ENCODE data around the gene PRC1. TPM values are rescaled to one million over a fixed set of nuclear protein-coding genes. Genes with fewer than 3 reads are reported as not detected.
A peak's percentile ranks its signal among the peaks of the same experiment; 100 is the strongest.

Gene PRC1
- total and polyA plus RNA-seq, 10 donors, result 6.0 to 40.0 (median 11.7) TPM

GRCh38 chr15:90934256-90934948 is 59.9 kb downstream of the PRC1 start:
- 0 to 3% (median 1%) methylated on average over 14 to 19 of the region's 19 CpGs for WGBS, 5 donors
- peaks cover 0 to 31% (median 17%) of the 10 kb centered on the region in 6 donors for H3K36me3 ChIP-seq
- no peaks in the 10 kb centered on the region for H3K27me3 ChIP-seq (replicated peaks in 1 of 7)
- H3K9me3 ChIP-seq, result no peaks in the 10 kb centered on the region
- H3K4me3 ChIP-seq, result peak overlapping the region; percentile 63 to 86 (median 70)
- peak overlapping the region; percentile 22 to 99 (median 87) for H3K27ac ChIP-seq
- TF ChIP-seq POLR2AphosphoS5 (IDR thresholded peaks at IDR 0.05), result peak in 2 of 3 donors; percentile 5 to 33
- no peak for TF ChIP-seq POLR2A (IDR thresholded peaks at IDR 0.05)
- TF ChIP-seq, protein P1, sequence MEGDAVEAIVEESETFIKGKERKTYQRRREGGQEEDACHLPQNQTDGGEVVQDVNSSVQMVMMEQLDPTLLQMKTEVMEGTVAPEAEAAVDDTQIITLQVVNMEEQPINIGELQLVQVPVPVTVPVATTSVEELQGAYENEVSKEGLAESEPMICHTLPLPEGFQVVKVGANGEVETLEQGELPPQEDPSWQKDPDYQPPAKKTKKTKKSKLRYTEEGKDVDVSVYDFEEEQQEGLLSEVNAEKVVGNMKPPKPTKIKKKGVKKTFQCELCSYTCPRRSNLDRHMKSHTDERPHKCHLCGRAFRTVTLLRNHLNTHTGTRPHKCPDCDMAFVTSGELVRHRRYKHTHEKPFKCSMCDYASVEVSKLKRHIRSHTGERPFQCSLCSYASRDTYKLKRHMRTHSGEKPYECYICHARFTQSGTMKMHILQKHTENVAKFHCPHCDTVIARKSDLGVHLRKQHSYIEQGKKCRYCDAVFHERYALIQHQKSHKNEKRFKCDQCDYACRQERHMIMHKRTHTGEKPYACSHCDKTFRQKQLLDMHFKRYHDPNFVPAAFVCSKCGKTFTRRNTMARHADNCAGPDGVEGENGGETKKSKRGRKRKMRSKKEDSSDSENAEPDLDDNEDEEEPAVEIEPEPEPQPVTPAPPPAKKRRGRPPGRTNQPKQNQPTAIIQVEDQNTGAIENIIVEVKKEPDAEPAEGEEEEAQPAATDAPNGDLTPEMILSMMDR (IDR thresholded peaks at IDR 0.05 in 8 of 11, conservative IDR thresholded peaks at IDR 0.05 in 3 of 11), result peak; percentile 81 to 97 (median 95)
- intact Hi-C loops (cut with DNase I; ENCODE audit: low total_unique reads), result no loop called here
- peaks cover 43 to 81% (median 67%) of the 10 kb centered on the region in 6 donors for H3K4me1 ChIP-seq
- peak; percentile 95 for DNase-seq

DNA sequence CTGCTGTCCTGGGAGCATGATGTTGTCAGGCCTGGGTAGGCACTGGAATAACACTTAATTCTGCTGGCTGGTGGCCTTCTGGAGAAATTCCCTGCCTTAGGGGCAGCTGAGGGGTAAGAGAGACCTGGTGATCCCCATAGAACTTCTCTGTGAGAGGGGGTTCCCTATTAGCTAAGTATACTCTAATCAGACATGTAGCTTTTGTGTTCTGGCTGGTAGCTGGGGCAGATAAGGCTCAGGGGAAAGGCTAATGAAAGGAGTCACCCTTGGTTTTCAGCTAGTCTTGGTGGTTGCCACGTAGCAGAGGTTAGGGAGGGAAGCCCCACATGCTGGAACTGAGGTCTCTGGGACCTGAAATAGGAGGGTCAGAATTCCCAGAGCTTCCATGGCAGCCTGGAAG is 61.0 kb downstream of the PRC1 start:
- intact Hi-C loops (cut with DNase I; ENCODE audit: low total_unique reads), result no loop called here
- Histone ChIP-seq H3K36me3 (peaks cover 0 to 20% (median 7%) of the 10 kb centered on the region in 6 donors), H3K4me1 (peaks cover 43 to 92% (median 78%) of the 10 kb centered on the region in 6 donors), H3K4me3 (no peak overlapping the region), H3K27ac (peak overlapping the region in 2 of 8 donors; percentile 97 to 99), H3K9me3 (no peaks in the 10 kb centered on the region), H3K27me3 (replicated peaks in 1 of 7) (no peaks in the 10 kb centered on the region)
- DNase-seq, result no peak
- TF ChIP-seq POLR2AphosphoS5 (IDR thresholded peaks at IDR 0.05) (no peak), POLR2A (IDR thresholded peaks at IDR 0.05) (no peak)
- TF ChIP-seq, protein P1 (IDR thresholded peaks at IDR 0.05 in 8 of 11, conservative IDR thresholded peaks at IDR 0.05 in 3 of 11), result no peak
- WGBS, 5 donors, result 60 to 84% (median 68%) methylated on average over 1 of the region's 1 CpG

- TF ChIP-seq, protein P1 (IDR thresholded peaks at IDR 0.05 in 8 of 11, conservative IDR thresholded peaks at IDR 0.05 in 3 of 11), result peak in 4 of 11 experiments; percentile 4 to 56 (median 16)
- no peak for TF ChIP-seq POLR2AphosphoS5 (IDR thresholded peaks at IDR 0.05)
- TF ChIP-seq POLR2A (IDR thresholded peaks at IDR 0.05), result no peak
- Histone ChIP-seq H3K4me1 (peaks cover 43 to 96% (median 80%) of the 10 kb centered on the region in 6 donors), H3K27ac (peak overlapping the region; percentile 95 to 99 (median 98)), H3K36me3 (peaks cover 0 to 14% (median 2%) of the 10 kb centered on the region in 6 donors), H3K9me3 (no peaks in the 10 kb centered on the region), H3K27me3 (replicated peaks in 1 of 7) (no peaks in the 10 kb centered on the region), H3K4me3 (peak overlapping the region in 7 of 8 donors; percentile 72 to 83 (median 74))
- WGBS, 5 donors, result 18 to 23% (median 21%) methylated on average over 4 to 5 of the region's 5 CpGs
- no peak for DNase-seq
- intact Hi-C loops (cut with DNase I; ENCODE audit: low total_unique reads), result no loop called here
These were observed 61.7 kb downstream of the PRC1 start for GRCh38 chr15:90932660-90932991.
